NCI-H2081 treated with DMSO at 0.1 percent for 48 hours (cell line): ENCODE data around the gene DMXL2.
"Not testable (repeated sequence)": the region's sequence is repeated elsewhere in the genome, so short reads cannot be mapped to it uniquely, and the experiment has no call there.

ENCODE experiments used
- DNase-seq: peaks from one replicate; lab custom pipeline; 2025; lab: John Stamatoyannopoulos, UW

DMXL2 gene

DNA sequence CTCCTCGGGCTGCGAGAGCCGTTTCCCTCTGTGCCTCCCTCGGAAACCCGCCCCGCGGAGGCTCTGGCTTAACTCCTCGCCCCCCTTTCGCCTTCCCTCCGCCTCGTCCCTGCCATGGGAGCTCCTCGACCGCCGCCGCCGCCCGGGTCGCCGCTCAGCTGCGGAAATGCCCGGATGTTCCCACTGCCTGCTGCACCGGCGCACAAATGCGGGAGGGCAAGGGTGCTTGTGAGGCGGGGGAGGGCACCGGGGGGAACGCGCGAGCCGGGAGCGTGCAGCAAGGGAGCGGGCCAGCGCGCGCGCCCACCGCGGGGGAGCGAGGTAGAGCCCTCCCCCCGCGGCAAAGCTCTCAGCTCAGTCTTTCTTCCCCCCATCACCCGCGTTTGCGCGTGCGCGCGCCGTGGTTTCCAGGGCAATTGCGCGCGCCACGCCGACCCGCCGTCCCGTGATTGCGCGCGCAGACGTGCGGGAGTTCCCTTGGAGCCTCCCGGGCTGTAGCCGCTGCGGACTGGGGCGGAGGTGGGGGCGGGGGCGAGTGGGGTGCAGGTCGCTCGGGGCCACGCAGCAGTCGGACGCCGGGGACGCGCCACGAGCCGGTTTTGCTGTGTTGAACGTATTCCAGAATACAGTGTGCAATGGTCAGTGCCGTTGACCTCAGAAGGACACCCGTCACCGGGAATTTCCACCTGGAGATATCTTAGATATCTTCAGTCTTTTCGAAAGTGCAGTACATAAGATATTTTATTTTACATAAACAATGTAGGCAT is at the start of gene DMXL2:
Gene DMXL2 (minus strand): TSS at position 168 of the 767 bp plus-strand sequence. CDS start 226 bp downstream, outside the sequence.
- DNase-seq: peak; percentile 87

DNA sequence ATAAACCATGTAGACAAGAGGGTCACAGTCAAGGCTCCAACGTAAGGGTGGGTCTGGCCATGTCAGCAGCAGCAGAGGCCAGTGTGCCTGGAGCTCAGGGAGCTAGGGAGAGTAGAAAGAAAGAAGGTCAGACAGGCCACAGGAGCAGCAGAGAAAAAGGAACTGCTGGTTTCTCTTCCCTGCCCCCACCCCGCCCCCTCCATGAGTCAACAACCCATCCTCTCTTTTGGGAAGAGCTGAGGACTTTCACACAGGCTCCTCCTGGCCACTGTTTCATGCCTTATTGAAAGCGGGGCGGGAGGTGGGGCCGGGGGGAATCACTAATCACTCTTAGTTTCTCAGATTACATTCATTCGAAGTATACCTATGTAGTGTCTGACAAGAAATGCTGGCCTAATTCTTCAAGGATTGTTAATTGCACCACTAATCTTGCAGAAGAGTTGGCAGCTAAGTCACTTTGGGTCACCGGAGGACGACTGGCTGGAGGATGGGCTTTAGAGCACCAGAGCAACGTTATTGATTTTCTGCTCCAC is 49.6 kb upstream of the DMXL2 start:
- DNase-seq: no peak

DNA sequence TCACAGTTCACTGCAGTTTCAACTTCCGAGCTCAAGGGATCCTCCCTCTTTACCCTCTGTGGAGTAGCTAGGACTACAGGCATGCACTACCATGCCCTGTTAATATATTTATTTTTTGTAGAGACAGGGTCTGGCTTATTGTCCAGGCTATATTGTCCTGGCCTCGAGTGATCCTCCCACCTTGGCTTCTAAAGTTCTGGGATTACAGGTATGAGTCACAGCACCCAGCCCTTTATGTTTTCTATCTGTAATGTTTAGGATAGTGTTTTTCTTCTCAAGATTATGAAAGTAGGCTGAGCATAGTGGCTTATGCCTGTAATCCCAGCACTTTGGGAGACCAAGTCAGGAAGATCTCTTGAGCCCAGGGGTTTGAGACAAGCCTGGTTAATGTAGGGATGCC is 46.8 kb upstream of the DMXL2 start:
- DNase-seq: no peak

DNA sequence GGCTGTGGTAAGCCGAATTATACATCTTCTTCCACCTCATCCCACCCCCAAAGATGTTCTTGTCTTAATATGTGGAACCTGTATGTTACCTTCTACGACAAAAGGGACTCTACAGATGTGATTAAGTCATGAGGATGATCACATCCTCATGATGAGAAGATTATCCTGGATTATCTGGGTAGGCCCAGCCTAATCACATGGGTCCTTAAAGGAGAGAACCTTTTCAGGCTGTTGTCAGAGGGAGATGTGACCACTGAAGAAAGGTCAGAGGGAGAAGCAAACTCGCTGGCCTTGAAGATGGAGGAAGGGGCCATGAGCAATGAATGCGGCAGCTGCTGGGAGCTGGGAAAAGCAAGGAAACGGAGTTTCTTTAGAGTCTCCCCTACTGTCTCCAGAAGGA is 45.9 kb upstream of the DMXL2 start:
- no peak for DNase-seq

DNA sequence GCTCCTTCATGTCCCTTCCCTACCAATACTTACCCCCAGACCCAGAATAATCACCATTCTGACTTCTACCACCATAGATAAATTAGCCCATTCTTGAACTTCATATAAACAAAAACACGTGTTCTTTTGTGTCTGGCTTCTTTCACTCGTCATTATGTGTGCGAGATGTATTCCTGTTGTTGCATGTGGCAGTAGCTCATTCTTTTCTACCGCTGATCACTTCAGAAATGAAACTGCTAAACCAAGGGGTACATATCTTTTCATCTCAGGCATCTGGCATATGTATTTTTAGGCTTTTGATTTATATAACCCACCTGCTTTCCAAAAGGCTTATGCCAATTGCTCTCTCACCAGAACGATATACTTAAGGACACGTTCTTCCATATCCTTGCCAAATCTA is 44.9 kb upstream of the DMXL2 start:
- DNase-seq: no peak

- DNase-seq: no peak
These were observed 38.5 kb upstream of the DMXL2 start for GRCh38 chr15:51661072-51661471.

GRCh38 chr15:51658664-51659063 is 36.1 kb upstream of the DMXL2 start:
- DNase-seq: no peak

DNA sequence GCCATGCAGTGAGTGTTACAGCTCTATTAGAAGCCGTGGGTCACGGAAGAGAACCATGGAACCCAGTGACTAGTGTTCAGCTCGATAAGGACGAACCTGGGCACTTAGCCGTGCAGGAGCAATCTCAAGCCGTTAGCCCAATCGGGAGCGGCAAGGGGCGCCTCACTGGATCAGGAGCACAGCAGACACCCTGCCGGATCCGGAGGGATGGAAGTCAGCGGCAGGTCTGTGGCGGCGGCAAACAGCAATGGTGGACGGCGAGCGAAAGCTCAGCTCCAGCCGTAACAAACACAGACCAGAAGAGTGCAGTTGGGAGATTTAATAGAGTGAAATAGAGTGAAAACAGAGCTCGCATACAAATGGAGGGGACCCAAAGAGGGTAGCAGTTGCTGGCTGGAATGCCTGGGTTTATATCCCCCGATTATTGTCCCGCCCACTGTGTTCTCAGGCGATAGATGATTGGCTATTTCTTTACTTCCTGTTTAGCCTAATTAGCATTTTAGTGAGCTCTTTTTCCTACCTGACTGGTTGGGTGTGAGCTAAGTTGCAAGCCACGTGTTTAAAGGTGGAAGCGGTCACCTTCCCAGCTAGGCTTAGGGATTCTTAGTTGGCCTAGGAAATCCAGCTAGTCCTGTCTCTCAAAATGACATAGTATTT is 33.0 kb upstream of the DMXL2 start:
- not testable (repeated sequence) for DNase-seq

- DNase-seq: no peak
These were observed 29.6 kb upstream of the DMXL2 start for GRCh38 chr15:51652084-51652668.

DNA sequence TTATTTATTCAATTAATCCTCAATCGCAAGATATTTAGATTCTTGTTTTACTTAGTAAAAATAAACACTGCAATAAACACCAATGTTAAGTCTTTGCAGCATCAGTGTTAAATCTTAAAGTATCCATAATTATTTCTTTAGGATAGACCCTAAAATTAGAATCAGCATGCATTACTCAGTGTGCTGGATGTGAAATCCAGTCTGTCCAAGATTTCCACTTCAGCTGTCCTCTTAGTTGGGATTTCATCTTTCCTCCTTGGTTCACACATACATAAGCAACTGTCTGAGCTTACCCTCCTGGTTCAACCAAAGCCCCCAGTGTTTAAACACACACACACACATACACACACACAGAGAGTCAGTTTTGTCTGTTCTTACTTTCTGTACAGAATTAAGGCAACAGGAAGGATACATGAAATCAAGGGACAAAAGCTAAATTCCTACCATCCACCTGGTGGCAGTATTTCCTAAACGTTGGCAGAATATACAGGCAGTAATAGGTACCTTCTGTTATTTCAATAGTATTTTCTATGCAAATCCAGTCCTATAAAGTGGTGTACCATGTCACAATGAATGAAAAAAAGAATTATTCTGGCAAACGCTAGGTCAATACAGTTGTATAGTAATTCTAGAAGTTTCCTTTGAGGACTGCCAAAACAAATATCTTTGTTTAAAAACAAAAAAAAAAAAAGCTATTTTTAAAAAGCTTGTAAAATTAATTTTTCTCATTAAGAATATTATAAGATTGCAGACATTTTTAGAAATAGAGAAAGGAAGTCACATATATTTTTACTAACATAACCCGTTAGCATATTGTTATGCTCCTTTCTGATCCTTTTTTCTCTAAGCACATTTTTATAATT is 27.3 kb upstream of the DMXL2 start:
- DNase-seq: peak; percentile 72

- not testable (repeated sequence) for DNase-seq
These were observed 26.1 kb upstream of the DMXL2 start for GRCh38 chr15:51648643-51649042.

DNA sequence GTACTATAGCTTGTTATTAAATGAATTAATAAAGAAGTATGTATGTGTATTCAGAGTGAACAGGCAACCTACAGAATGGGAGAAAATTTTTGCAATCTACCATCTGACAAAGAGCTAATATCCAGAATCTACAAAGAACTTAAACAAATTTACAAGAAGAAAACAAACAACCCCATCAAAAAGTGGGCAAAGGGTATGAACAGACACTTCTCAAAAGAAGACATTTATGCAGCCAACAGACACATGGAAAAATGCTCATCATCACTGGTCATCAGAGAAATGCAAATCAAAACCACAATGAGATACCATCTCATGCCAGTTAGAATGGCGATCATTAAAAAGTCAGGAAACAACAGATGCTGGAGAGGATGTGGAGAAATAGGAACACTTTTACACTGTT is 25.5 kb upstream of the DMXL2 start:
- DNase-seq: not testable (repeated sequence)

DNA sequence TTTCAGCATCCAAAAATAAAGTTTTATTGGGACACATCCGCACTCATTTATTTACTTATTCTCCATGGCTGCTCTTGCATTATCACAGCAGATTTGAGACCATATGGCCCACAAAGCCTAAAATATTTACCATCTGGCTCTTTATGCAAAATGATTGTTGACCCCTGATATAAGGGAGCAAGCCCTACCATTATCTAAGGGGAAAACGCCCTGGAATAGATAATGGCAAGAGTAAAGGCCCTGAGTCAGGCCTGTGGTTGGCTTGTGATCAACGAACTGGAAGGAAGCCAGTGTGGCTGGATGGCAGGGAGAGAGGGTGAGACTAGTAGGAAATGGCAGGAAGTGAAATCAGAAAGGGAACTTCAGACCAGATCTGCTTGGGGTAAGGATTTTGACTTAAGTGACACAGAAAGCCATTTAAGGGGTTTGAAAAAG is 24.6 kb upstream of the DMXL2 start:
- no peak for DNase-seq

GRCh38 chr15:51642696-51643095 is 20.1 kb upstream of the DMXL2 start:
- DNase-seq: no peak

DNA sequence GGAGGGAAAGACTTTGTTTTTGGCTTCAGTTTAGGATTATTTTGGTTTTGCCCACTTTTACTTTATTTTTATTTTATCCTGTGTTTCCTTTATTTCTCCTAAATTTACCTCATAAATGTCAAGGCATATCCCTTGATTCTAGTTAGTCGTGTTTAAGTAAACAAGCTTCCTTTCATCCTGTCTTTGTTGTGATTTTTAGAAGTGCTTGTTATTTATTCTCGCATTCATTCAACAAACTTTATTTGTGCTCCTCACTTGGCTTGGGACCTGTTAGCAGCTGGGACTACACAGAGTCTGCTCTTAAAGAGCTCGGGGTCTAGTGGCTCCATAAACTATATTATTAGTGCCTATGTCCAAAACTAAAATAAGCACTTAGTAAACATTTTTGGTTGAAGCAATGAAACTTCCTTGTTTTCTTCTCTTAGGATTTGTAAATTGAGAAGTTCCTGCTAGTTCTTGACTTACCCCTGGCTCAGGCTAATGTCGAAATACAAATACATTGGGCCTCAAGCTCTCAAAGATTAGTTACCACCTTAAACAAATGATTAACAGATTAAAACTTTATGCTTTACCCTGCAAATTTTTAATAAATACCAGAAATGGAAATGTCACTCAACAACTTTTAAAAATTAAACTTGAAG is 19.0 kb upstream of the DMXL2 start:
- DNase-seq: no peak

DNA sequence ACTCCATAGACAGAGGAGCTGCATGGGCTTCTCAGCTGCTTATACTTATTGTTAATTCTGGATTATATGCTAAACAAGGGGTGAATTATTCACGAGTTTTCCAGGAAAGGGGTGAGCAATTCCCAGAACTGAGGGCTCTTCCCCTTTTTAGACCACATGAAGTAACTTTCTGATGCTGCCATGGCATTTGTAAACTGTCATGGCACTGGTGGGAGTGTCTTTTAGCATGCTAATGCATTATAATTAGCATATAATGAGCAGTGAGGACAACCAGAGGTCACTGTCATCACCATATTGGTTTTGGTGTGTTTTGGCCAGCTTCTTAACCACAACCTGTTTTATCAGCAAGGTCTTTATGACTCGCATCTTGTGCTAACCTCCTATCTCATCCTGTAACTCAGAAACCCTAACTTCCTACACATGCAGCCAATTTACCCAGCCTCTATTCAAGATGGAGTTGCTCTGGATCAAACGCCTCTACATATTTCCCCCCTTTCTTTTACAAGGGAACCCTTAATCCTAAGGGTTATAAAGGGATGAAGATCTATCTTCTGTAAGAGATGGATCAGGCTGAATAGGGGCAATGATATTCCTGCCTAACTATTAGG is 12.1 kb upstream of the DMXL2 start:
- no peak for DNase-seq

DNA sequence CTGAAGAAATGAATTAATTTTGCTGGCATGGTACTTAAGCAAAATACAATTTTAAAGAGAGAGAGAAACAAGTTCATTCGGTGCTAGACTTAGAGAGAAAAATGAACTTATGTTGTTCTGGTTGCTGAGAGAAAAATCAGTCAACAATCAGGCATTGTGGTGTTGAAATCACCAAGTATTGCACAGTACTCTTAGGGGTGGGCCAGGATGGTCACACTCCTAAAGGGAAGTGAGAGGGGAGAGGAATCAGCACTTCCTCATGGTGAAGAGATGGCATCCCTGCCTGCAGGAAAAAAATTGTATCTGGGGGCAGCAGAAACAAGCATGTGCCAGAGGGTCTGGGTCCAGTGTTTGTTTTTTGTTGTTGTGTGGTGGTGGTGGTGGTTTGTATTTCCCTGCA is 7.0 kb upstream of the DMXL2 start:
- DNase-seq: no peak

DNA sequence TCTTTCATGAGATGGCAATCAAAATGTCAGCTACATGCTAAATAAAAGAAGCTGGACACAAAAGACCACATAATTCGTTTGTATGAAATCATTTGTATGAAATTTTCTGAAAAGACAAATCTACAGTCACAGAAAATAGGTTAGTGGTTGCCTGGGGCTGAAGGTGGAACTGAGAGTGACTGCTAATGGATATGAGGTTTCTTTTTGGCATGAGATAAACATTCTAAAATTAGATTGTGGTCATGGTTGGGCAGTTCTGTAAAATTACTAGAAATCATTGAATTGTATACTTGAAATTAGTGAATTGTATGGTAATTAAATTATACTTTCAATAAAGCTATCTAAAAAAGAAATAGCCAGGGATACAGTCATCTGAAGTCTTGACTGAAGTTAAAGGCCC is 2.7 kb upstream of the DMXL2 start:
- no peak for DNase-seq

- no peak for DNase-seq
These were observed 1.5 kb upstream of the DMXL2 start for GRCh38 chr15:51624022-51624421.

DNA sequence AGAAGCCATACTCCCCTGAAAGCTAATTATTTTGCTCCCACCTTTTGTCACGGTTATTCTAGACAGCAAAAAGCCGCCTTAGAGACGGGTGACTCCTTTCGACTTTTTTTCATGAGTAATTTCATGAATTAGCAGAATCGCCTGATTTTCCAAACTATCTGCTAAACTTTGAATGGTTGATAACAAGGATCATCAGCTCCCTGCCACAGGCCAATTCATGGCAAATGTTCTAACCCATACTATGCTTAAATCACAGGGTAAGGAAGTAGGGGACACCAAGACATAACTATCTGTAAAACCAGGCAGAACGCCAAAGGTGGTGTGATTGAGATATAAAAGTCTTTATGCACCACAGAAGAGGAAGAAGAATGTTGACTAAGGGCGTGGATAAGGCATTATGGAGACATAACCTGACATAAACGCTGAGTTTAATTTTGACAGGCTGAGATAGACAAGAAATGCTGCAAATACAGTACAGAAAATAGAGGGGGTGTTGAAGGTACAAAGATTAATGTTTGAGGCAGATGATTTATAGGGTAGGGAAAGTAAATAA is 891 bp upstream of the DMXL2 start:
- DNase-seq: no peak
